CD14-positive monocyte (primary cell): ENCODE data around the gene DRC1. TPM values are rescaled to one million over a fixed set of nuclear protein-coding genes. Genes with fewer than 3 reads are reported as not detected.

Source experiments
- DNase-seq, 3 donors: peaks; one replicate each; pipeline ENCODE4 v3.0.0-alpha.2; 2011 to 2022
- H2AFZ ChIP-seq: 2 replicates; pipeline ENCODE4 v1.6.0; 2012; ENCODE audit warnings: mild to moderate bottlenecking, low read depth, low read length, inconsistent platforms; ENCODE audit not compliant: insufficient read depth, poor library complexity, severe bottlenecking
- H3K27ac ChIP-seq, 2 donors: 1 replicate in 1 of 2; 2 replicates in 1 of 2; pipeline ENCODE4 v1.5.1; 2012 to 2013; ENCODE audit warnings: low read length in 2 of 2, control low read depth in 1 of 2, inconsistent platforms in 1 of 2, low read depth in 1 of 2, mild to moderate bottlenecking in 1 of 2
- H3K27me3 ChIP-seq, 2 donors: one replicate each; pipeline versions ENCODE4 v1.6.0 to v1.6.1; 2011 to 2013; ENCODE audit warnings: low read length in 2 of 2; ENCODE audit not compliant: control insufficient read depth in 2 of 2, insufficient read depth in 2 of 2
- H3K36me3 ChIP-seq, 2 donors: replicated peaks in 1 of 2; 1 replicate in 1 of 2; 2 replicates in 1 of 2; pipeline versions ENCODE4 v1.5.1 to v1.6.1; 2012 to 2013; ENCODE audit warnings: low read length in 2 of 2, control low read depth in 1 of 2, inconsistent platforms in 1 of 2, mild to moderate bottlenecking in 1 of 2; ENCODE audit not compliant: insufficient read depth in 2 of 2, control insufficient read depth in 1 of 2
- H3K4me1 ChIP-seq, 2 donors: 1 replicate in 1 of 2; 2 replicates in 1 of 2; pipeline versions ENCODE4 v1.5.1 to v1.6.1; 2012 to 2013; ENCODE audit warnings: low read length in 2 of 2, control low read depth in 1 of 2, inconsistent platforms in 1 of 2, mild to moderate bottlenecking in 1 of 2, moderate library complexity in 1 of 2; ENCODE audit not compliant: insufficient read depth in 2 of 2, control insufficient read depth in 1 of 2
- H3K4me2 ChIP-seq: replicated peaks from 2 replicates; pipeline ENCODE3; 2012; ENCODE audit warnings: low read length, moderate library complexity, mild to moderate bottlenecking; ENCODE audit not compliant: poor library complexity, severe bottlenecking; ENCODE audit errors: extremely low read depth
- H3K4me3 ChIP-seq, 3 experiments: fragments of 200-600 bp in 1 of 3; sonication (generic) in 1 of 3; replicated peaks in 1 of 3; 1 replicate in 2 of 3; 2 replicates in 1 of 3; pipeline ENCODE4 v1.5.1; 2011 to 2013; ENCODE audit warnings: low read length in 3 of 3, mild to moderate bottlenecking in 3 of 3, control low read depth in 2 of 3, low read depth in 2 of 3, inconsistent platforms in 1 of 3, moderate library complexity in 1 of 3
- H3K79me2 ChIP-seq: 2 replicates; pipeline ENCODE4 v1.6.0; 2012; ENCODE audit warnings: mild to moderate bottlenecking, control low read depth, inconsistent platforms, low read length, moderate library complexity; ENCODE audit not compliant: insufficient read depth
- H3K9ac ChIP-seq: 2 replicates; pipeline ENCODE4 v1.6.0; 2017; ENCODE audit warnings: low read length, mild to moderate bottlenecking; ENCODE audit not compliant: insufficient read depth, poor library complexity, severe bottlenecking
- H3K9me3 ChIP-seq, 2 donors: replicated peaks in 1 of 2; 1 replicate in 1 of 2; 2 replicates in 1 of 2; pipeline versions ENCODE4 v1.5.1 to v1.6.1; 2012 to 2013; ENCODE audit warnings: low read length in 2 of 2, control low read depth in 1 of 2; ENCODE audit not compliant: control insufficient read depth in 1 of 2, insufficient read depth in 1 of 2
- H4K20me1 ChIP-seq: 2 replicates; pipeline ENCODE4 v1.6.0; 2012; ENCODE audit warnings: mild to moderate bottlenecking, low read length, control low read depth, moderate library complexity; ENCODE audit not compliant: insufficient read depth
- H3K27ac Mint-ChIP-seq, 7 donors: one replicate each; pipeline ENCODE4 v1.8.0; 2020; ENCODE audit warnings: mild to moderate bottlenecking in 7 of 7, mixed read lengths in 7 of 7, moderate library complexity in 6 of 7, inconsistent platforms in 2 of 7
- H3K27me3 Mint-ChIP-seq, 3 donors: one replicate each; pipeline ENCODE4 v1.8.0; 2021 to 2022; ENCODE audit warnings: low read depth in 3 of 3, mild to moderate bottlenecking in 3 of 3, mixed read lengths in 3 of 3, moderate library complexity in 3 of 3, inconsistent platforms in 1 of 3
- H3K36me3 Mint-ChIP-seq, 2 donors: one replicate each; pipeline ENCODE4 v1.8.0; 2020; ENCODE audit warnings: mixed read lengths in 2 of 2, inconsistent platforms in 1 of 2, mild to moderate bottlenecking in 1 of 2
- H3K4me1 Mint-ChIP-seq: one replicate; pipeline ENCODE4 v1.8.0; 2020; ENCODE audit warnings: mild to moderate bottlenecking, mixed read lengths
- H3K4me3 Mint-ChIP-seq, 2 donors: one replicate each; pipeline ENCODE4 v1.8.0; 2020; ENCODE audit warnings: mild to moderate bottlenecking in 2 of 2, mixed read lengths in 2 of 2, moderate library complexity in 1 of 2
- H3K9me3 Mint-ChIP-seq, 7 donors: one replicate each; pipeline ENCODE4 v1.8.0; 2020 to 2022; ENCODE audit warnings: mixed read lengths in 7 of 7, mild to moderate bottlenecking in 6 of 7, moderate library complexity in 6 of 7, inconsistent platforms in 2 of 7
- WGBS: methylation state at CpG from one replicate; pipeline ENCODE4 v1.1.5; 2013; ENCODE audit warnings: missing lambda C conversion rate; ENCODE audit not compliant: insufficient coverage; 5-methylcytosine and 5-hydroxymethylcytosine counted together
- intact Hi-C, 2 donors: fragments of 100-400 bp; cut with micrococcal nuclease; formaldehyde crosslinking; loops; one replicate each; pipeline versions ENCODE4 v1.15.0 to v1.15.1; 2023
- polyA plus RNA-seq, 3 donors: library from polyadenylated mRNA; depleted of rRNA in 1 of 3; unstranded in 2 of 3; stranded (reverse) in 1 of 3; fragments of 300-500 nt in 2 of 3; fragments of >200 nt in 1 of 3; fragmentation: Illumina TruSeq in 2 of 3; gene quantifications; 1 replicate in 2 of 3; 2 replicates in 1 of 3; pipeline ENCODE4 v1.2.3, GENCODE V29; 2012 to 2021
- TF ChIP-seq, protein P1 (sequence below): fragments of 200-600 bp; IDR thresholded peaks from one replicate; pipeline ENCODE4 v1.8.0; 2022; ENCODE audit warnings: antibody characterized with exemption, mild to moderate bottlenecking

DRC1 gene
- polyA plus RNA-seq, 3 donors: not detected

DNA sequence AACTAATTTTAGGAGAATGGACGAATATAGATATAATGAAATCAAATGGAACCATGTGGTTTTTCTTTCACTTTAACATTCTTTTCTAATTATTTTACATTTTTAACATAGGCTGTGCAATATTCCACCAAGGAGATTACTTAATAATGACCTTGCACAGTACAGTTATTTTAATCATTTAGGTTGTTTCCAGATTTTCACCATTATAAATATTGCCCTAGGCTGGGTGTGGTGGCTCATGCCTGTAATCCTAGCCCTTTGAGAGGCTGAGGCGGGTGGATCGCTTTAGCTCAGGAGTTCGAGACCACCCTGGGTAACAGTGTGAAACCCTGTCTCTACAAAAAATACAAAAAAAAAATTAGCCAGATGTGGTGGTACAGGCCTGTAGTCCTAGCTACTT is 14.5 kb upstream of the DRC1 start:
- Mint-ChIP-seq H3K27me3 (no peaks in the 10 kb centered on the region), H3K36me3 (peaks cover 45 to 64% of the 10 kb centered on the region in 2 donors), H3K4me3 (no peak overlapping the region), H3K27ac (no peak overlapping the region), H3K4me1 (peaks cover 7% of the 10 kb centered on the region), H3K9me3 (no peaks in the 10 kb centered on the region)
- Histone ChIP-seq H3K27me3 (no peaks in the 10 kb centered on the region), H2AFZ (no peak overlapping the region), H3K9me3 (no peaks in the 10 kb centered on the region), H3K4me3 (no peak overlapping the region), H3K79me2 (no peaks in the 10 kb centered on the region), H3K4me2 (no peak overlapping the region), H3K4me1 (peaks cover 7 to 8% of the 10 kb centered on the region in 2 donors), H4K20me1 (no peaks in the 10 kb centered on the region), H3K36me3 (peaks cover 46 to 76% of the 10 kb centered on the region in 2 donors), H3K9ac (no peak overlapping the region), H3K27ac (no peak overlapping the region)
- intact Hi-C loops: no loop called here
- DNase-seq: no peak
- TF ChIP-seq, protein P1, sequence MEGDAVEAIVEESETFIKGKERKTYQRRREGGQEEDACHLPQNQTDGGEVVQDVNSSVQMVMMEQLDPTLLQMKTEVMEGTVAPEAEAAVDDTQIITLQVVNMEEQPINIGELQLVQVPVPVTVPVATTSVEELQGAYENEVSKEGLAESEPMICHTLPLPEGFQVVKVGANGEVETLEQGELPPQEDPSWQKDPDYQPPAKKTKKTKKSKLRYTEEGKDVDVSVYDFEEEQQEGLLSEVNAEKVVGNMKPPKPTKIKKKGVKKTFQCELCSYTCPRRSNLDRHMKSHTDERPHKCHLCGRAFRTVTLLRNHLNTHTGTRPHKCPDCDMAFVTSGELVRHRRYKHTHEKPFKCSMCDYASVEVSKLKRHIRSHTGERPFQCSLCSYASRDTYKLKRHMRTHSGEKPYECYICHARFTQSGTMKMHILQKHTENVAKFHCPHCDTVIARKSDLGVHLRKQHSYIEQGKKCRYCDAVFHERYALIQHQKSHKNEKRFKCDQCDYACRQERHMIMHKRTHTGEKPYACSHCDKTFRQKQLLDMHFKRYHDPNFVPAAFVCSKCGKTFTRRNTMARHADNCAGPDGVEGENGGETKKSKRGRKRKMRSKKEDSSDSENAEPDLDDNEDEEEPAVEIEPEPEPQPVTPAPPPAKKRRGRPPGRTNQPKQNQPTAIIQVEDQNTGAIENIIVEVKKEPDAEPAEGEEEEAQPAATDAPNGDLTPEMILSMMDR: no peak
- no CpG with 5 or more reads among the region's 4 CpGs for WGBS

DNA sequence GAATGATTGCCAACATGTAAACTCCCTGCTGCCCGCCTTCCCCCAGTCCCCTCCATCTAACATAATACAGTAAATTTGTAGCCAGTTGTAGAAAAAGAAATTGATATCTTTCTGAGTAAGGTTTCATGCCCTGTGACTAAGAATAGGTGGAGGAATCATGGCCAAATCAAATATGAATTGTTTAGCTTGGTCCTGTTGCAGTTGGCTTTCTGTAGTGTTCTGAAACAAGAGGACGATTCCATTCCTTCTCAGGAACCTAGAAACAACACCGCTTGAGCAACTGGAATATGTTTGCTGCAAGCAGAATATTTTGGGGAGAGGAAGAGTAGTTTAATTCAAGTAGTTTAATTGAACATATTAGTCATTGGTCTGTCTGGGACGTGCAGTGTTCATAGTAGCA is 7.0 kb upstream of the DRC1 start:
- Mint-ChIP-seq H3K9me3 (no peaks in the 10 kb centered on the region), H3K4me3 (no peak overlapping the region)

More for the DNA sequence above, 7.0 kb upstream of the DRC1 start:
- H3K27me3 Mint-ChIP-seq: peaks cover 0 to 1% (median 0%) of the 10 kb centered on the region in 3 donors
- peaks cover 25 to 26% of the 10 kb centered on the region in 2 donors for H3K36me3 Mint-ChIP-seq
- H3K36me3 ChIP-seq: peaks cover 22 to 33% of the 10 kb centered on the region in 2 donors
- TF ChIP-seq, protein P1: no peak
- H3K27ac ChIP-seq: no peak overlapping the region
- no peaks in the 10 kb centered on the region for H4K20me1 ChIP-seq
- no peak overlapping the region for H3K27ac Mint-ChIP-seq
- no peak overlapping the region for H3K9ac ChIP-seq
- 100% methylated on average over 1 of the region's 4 CpGs for WGBS
- no peaks in the 10 kb centered on the region for H3K27me3 ChIP-seq
- no peak overlapping the region for H2AFZ ChIP-seq
- no peaks in the 10 kb centered on the region for H3K4me1 ChIP-seq
- intact Hi-C loops: no loop called here
- no peaks in the 10 kb centered on the region for H3K4me1 Mint-ChIP-seq
- H3K4me2 ChIP-seq: no peak overlapping the region
- H3K79me2 ChIP-seq: no peaks in the 10 kb centered on the region
- no peak for DNase-seq
- no peak overlapping the region for H3K4me3 ChIP-seq
- no peaks in the 10 kb centered on the region for H3K9me3 ChIP-seq
